C1 segment of cervical spinal cord (tissue), 14 donors: ENCODE results near the gene ZC3H10.
"Not testable (repeated sequence)": the region's sequence is repeated elsewhere in the genome, so short reads cannot be mapped to it uniquely, and the experiment has no call there.

Experiments used
- DNase-seq, 14 donors: peaks; one replicate each; lab custom pipeline; 2025; lab: John Stamatoyannopoulos, UW

The ZC3H10 gene

DNA sequence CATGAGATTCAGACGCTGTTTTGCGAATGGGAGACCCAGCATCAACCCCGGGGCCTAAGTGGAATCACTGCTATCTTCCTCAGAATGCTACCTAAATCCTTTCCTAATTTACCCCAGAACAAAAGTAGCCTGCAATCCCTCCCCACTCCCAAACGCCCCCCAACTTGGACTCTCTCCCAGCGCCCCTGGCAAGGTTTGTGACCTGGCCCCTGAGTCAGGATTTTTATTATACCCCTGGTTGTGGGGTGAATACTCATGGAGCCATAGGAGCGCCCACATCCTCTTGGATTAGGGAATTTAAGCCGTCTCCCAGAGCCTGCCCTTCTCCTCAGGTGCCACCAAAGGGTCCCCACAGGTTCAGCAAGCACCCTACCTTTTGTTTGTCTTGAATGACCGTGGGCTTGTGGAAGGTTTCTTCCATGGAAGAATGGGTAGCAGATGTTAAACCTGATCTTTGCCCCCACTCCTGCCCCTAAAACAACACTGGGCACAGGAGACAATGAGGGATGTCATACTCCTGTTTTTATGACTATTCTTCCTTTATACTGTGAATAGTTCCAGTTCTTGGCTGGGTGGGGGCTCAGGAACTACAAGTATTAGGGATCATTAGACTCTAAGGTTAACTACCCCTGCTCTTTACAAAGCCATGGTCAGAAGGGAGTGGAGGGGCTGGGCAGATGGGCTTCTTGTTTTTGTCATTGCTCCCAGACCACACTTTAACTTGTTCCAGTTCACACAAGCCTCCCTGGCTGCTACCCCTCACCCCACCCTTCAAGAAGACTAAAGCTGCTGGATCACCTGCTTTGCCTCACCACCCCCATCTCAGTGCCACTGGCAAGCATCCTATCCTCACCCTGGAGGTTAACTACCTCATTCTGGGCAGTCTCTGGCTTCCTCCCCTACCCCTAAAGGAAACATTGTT, 35.0 kb downstream of the ZC3H10 start:
- DNase-seq: no peak

DNA sequence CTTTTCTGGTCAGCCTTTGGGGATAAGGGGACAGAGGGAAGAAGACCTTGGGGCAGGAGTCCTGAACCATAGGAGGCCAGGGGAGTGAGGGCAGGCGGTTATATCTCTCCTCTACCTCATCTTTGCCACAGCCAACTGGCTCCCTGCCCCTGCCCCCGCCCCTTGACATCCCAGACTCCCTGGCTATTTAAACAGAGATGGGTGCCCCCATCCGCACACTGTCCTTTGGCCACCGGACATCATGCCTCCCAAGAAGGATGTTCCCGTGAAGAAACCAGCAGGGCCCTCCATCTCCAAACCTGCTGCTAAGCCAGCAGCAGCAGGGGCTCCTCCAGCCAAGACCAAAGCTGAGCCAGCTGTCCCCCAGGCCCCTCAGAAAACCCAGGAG, 35.6 kb downstream of the ZC3H10 start:
- DNase-seq: no peak

GRCh38 chr12:56154246-56154771, 36.2 kb downstream of the ZC3H10 start:
- no peak for DNase-seq

DNA sequence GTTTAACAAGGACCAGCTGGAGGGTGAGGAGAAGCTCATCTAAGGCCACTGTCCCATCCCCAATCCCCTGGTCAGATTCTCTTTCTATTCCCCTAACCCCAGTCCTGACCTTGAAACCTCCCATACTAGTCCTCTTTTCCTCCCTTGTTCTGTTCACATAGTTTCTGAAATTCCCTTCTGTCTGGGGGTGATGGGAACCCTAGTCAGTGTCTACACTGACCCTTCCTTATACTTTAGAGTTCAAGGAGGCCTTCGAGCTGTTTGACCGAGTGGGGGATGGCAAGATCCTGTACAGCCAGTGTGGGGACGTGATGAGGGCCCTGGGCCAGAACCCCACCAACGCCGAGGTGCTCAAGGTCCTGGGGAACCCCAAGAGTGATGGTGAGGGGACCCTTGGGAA, 36.8 kb downstream of the ZC3H10 start:
- no peak for DNase-seq

GRCh38 chr12:56155256-56155845, 37.3 kb downstream of the ZC3H10 start:
- no peak for DNase-seq

DNA sequence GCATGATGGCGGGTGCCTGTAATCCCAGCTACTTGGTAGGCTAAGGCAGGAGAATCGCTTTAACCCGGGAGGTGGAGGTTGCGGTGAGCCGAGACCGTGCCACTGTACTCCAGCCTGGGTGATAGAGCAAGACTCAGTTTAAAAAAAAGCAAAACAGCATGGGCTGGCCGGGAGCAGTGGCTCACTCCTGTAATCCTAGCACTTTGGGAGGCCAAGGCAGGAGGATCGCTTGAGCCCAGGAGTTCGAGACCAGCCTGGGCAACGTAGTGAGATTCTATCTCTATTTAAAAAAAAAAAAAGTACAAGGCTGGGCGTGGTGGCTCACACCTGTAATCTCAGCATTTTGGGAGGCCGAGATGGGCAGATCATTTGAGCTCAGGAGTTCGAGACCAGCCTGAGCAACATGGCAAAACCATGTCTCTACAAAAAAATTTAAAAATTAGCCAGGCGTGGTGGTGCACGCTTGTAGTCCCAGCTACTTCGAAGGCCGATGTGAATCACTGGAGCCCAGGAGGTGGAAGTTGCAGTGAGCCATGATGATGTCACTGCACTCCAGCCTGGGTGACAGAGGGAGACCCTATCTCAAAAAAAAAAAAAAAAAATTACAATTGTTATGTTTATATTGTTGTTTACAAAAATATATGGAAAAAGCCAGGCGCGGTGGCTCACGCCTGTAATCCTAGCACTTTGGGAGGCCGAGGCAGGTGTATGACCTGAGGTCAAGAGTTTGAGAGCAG, 38.6 kb downstream of the ZC3H10 start:
- not testable (repeated sequence) for DNase-seq

DNA sequence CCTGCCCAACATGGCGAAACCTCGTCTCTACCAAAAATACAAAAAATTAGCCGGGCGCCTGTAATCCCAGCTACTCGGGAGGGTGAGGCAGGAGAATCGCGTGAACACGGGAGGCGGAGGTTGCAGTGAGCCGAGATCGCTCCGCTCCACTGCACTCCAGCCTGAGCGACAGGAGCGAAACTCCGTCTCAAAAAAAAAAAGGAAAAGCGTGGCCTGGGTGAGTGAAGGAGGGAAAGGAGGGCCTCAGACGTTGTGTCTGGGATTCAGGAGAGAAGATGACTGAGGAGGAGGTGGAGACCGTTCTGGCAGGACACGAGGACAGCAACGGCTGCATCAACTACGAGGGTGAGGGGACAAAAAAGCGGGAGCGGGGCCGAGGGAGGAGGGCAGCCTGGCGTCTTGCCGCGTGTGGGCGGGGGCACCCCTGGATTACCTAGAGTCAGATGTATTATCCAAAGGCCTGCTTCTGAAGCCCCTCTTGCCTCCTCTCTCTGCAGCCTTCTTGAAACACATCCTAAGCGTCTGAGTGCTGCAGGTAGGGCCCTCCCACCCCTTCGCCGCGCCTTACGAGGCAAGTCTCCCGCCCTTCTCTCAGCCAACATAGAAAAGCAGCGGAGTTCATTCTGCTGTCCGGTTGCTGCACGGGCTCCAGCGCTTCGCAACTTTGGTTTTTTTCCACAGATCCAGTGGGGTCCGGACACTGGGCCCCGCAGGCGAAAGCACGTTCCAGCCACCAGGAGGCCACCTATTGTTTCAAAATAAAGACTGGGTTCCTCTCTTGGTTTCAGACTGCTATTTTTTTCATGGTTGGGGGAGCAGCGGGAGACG, 39.3 kb downstream of the ZC3H10 start:
- DNase-seq: peak in 9 of 14 donors; percentile 38 to 85 (median 73)

- DNase-seq: peak; percentile 55 to 97 (median 88)
Measured at GRCh38 chr12:56158029-56158925, 40.2 kb downstream of the ZC3H10 start, which contains the start of gene MYL6. Gene MYL6, plus strand, starts transcription at chr12:56158359. Its CDS starts 43 bp downstream, at chr12:56158402.

DNA sequence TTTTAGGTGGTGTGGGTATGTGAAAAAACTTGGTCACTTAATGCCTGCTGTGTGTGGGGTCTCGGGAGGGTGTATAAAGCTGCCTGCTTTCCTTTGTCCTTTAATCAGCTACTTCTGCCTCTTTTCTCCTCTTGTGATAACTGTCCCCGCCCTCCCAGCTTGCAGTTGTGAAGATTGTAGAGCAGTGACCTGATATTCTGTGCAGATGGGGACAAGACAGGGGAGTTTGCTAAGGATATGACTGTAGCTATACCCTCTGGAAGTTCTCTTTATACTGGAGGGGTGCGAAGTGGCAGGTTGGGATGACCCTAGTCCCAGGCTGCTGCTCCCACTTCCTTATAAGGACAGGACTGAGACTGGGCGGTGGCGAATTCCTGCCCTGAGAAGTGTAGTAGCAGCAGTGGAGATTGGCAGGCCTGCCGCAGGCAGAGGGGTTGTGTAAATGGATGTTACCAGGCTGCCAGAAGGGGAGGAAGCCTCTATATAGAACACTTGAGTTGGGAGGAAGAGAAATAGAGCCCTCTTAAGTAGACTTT, 40.9 kb downstream of the ZC3H10 start:
- DNase-seq: peak in 10 of 14 donors; percentile 12 to 48 (median 28)

GRCh38 chr12:56159482-56160192, 41.6 kb downstream of the ZC3H10 start:
- peak in 1 of 14 donors; percentile 23 for DNase-seq

- DNase-seq: peak in 1 of 14 donors; percentile 7
Measured at GRCh38 chr12:56160193-56160763, 42.2 kb downstream of the ZC3H10 start.

- no peak for DNase-seq
Measured at GRCh38 chr12:56160894-56161689, 43.0 kb downstream of the ZC3H10 start.

- DNase-seq: no peak
Measured at GRCh38 chr12:56161690-56162351, 43.8 kb downstream of the ZC3H10 start.

DNA sequence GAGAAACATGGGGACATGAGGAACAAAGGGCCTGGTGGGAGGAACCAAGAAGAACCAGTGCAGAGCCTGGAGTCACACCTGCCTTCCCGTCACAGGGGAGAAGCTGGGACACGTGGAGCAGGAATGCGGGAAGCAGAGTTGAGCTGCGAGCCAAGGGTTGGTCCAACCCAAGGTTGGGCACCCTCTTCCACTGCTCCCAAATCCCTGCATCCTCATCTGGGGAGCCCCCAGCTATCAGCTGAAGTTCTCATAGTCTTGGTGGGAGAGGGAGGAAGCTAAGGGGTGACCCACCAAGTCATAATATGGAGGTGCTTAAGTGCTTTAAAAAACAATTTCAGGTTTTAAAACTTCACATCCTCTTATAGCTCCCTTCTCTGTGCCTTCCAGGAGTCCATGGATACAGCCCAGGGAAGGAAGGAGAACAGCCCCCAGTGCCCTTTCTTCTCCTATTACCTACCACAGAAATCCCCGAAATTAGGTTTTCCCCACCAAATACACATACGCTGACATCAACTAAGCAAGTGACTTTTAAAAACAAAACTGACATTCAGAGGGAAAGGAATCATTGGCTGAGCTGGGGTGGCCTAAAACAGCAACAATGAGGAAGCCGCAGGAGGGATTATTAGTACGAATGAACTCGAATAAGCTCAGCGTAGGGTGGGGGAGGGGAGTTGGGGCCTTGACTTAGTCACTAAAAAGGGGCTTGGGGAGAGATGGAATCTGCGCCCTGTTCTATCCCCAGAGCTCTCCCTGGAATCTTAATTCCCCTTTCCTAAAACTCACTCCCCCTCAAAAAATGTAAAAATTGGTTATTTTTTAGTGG, 44.6 kb downstream of the ZC3H10 start:
- no peak for DNase-seq

- no peak for DNase-seq
Measured at GRCh38 chr12:56163533-56164344, 45.7 kb downstream of the ZC3H10 start.
